ENCODE data around the gene CSTPP1. TPM values are rescaled to one million over a fixed set of nuclear protein-coding genes. Genes with fewer than 3 reads are reported as not detected.

CSTPP1 gene
- total RNA-seq, 1 donor from 2014 or later = 25.9 TPM

- DNase-seq (ENCODE audit: extremely low read depth, low read depth, low spot score) = peak; percentile 36
These were observed 216.7 kb downstream of the CSTPP1 start for GRCh38 chr11:47152953-47153950.

GRCh38 chr11:47154616-47155570 is 218.3 kb downstream of the CSTPP1 start:
- no peak for DNase-seq (ENCODE audit: extremely low read depth, low read depth, low spot score)

DNA sequence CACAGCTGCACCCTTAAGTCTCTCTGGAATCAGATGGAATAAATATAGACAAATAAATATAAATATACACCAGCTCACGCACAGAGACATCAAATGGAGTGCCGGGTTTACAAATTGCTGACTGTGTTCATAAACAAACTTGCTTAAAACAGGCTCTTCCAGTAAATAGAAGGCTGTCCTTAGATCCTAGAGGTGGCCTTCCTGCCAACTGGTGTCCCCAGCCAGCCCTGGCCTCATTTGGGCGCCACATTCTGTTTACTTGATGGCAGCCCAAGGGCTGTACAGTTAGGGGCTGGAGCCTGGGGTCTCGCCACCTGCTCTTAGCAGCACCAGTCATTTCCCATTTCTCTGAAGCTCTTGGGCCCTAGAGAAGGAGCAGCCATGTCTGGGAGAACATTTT is 219.3 kb downstream of the CSTPP1 start:
- DNase-seq (ENCODE audit: extremely low read depth, low read depth, low spot score) = no peak

DNA sequence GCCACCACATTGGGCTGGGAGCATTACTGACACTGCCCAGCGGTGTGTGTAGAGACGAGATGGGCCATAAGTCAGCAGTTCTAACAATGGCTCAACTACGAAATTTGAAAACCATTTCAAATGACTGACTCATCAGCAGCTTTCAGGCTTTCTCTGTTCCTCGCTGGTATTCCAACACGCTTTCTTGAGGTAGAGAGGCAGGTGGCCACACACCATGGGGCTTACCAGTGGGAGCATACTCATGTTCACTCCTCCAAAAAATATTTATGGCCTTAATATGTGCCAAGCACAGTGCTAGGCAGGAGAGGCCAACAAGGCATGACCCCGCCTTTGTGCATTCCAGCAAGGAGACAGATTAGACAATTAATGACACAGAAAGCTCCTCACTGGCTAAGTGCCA is 219.8 kb downstream of the CSTPP1 start:
- DNase-seq (ENCODE audit: extremely low read depth, low read depth, low spot score) = no peak

- no peak for DNase-seq (ENCODE audit: extremely low read depth, low read depth, low spot score)
These were observed 220.4 kb downstream of the CSTPP1 start for GRCh38 chr11:47156951-47157350.

DNA sequence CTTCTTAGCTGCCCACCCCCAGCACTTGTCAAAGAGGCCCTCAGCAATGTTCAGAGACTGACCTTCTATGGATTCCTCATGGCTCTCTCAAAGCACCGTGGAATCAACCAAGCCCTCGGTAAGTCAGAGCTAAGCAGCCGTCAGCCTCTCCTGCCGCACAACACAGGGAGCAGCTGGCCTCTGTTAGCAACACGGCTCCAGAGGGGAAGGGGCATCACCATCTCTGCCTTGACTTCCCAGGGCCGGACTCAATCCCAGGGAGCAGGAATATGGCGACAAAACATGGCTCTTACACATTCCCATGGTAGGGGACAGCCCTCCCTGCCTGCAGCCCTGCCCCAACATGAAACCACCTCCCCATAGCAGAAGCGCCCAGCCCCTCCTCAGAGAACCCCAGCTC is 221.2 kb downstream of the CSTPP1 start:
- DNase-seq (ENCODE audit: extremely low read depth, low read depth, low spot score) = no peak

DNA sequence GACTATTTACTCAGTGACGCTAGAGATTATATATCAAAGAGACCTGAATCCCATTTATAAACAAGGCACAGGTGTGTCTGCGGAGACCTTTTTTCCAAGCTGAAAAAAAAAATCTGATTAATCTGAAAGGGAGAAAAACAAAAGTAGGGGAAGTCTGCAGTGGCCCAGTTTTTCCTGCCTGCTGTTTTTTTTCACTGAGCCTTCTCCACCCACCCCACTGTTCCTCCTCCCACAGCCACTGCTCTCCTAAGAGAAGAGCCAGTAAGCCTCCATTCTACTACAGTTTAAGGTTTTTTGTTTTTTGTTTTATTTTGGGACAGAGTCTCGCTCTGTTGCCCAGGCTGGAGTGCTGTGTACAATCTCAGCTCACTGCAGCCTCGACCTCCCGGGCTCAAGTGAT is 221.7 kb downstream of the CSTPP1 start:
- no peak for DNase-seq (ENCODE audit: extremely low read depth, low read depth, low spot score)

- no peak for DNase-seq (ENCODE audit: extremely low read depth, low read depth, low spot score)
These were observed 224.2 kb downstream of the CSTPP1 start for GRCh38 chr11:47160753-47161133.

- no peak for DNase-seq (ENCODE audit: extremely low read depth, low read depth, low spot score)
These were observed 224.7 kb downstream of the CSTPP1 start for GRCh38 chr11:47161134-47161854.

DNA sequence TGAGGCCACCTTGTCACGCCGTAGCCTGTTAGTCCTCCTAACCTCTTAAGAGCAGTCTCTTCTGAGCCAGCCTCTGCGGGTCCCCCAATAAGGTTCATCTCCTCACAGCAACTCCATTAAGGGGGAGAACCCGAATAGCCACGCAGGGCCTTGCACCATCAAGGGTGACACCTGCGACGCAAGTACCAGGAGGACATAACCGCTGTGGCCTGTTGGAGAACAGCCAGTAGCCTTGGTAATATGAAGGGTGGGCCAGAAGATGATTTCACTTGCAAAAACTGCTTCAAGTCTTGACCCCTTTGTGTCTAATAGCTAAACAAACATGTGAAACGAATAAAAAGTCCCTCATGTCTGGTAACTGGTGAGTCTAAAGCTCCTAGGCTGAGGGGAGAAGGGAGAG is 225.3 kb downstream of the CSTPP1 start:
- no peak for DNase-seq (ENCODE audit: extremely low read depth, low read depth, low spot score)

DNA sequence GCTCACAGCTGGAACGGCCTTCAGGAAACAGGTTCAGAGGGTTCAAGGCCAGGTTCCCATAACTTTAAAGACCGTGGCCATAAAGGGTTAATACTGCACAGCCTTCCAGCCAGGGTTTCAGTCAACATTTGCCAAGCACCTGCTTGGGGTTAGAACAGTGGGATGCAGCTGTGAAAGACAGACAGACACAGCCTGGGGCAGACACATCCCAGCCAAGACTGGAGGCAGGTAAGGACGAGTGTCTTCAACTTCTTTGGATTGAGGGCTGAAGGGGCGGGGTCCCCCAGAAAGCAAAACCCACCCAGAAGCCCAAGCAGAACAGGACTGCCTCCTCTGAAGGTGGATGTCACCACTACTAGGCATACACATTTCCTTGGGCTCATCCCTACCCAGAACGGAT is 225.9 kb downstream of the CSTPP1 start:
- no peak for DNase-seq (ENCODE audit: extremely low read depth, low read depth, low spot score)

DNA sequence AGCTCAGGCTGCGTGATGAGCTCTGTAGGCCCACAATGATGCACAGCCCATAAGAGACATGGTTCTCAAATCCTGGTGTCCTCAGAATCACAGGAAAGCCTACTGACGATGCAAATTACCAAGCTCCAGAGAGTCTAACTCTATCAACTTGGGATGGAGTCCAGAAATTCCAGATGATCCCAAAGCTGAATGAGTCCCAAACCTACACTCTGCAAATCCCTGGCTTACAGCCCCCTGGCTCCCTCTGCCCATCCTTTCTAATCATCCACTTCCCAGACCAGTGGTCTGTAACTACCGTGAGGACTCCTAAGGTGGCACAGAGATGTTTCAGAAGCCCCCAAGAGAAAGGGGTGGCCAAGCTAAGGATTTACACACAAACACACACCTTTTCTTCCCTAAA is 226.6 kb downstream of the CSTPP1 start:
- DNase-seq (ENCODE audit: extremely low read depth, low read depth, low spot score) = no peak

DNA sequence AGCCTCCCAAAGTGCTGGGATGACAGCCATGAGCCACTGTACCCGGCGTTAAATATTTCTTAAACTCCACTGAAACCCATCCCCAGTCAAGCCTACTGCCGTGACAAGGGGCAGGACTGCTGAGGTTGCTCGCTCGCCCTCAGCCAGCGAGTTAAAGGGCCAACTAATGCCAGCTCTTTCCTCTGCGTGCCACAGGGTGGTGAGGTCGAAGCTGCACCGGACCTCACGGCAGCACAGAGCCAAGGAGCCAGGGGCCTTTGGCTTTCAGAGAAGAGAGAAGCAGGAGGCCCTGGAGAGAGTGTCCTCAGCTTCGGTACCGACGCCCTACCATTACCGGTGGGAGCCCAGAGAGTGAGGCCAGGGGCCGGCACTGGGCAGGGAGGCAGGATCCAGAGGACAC is 227.3 kb downstream of the CSTPP1 start:
- DNase-seq (ENCODE audit: extremely low read depth, low read depth, low spot score) = no peak

GRCh38 chr11:47164321-47164720 is 227.8 kb downstream of the CSTPP1 start:
- no peak for DNase-seq (ENCODE audit: extremely low read depth, low read depth, low spot score)

DNA sequence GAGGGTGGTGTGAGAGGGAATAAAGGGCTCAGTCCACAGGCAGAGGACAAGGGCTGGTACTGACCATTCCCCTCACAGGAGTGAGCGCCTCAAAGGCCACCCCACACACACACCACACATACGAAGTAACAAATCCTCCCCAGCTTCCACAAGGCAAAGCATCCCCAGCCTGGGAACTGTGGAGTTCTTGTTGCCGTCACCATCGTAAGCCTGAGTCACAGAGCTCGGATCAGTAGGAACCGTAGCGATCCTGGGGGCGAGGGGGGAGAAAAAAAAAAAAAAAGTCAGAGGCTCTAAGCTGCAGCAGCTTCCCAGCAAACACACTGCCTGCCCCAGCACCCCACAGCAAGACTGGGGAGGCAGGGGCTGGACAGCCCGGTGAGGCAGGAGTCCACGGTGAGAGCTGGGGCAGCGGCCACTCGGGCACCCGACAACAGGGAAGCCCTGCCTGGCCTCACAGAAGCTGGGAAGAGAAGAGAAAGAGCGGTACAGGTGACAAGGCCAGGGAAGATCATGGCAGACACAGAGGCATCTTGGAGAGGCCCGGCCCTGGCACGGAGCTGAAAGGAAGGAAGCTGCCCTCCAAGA is 228.8 kb downstream of the CSTPP1 start:
- DNase-seq (ENCODE audit: extremely low read depth, low read depth, low spot score) = no peak

GRCh38 chr11:47166368-47166767 is 229.8 kb downstream of the CSTPP1 start:
- DNase-seq (ENCODE audit: extremely low read depth, low read depth, low spot score) = no peak

GRCh38 chr11:47171061-47171838 is 234.7 kb downstream of the CSTPP1 start:
- no peak for DNase-seq (ENCODE audit: extremely low read depth, low read depth, low spot score)

DNA sequence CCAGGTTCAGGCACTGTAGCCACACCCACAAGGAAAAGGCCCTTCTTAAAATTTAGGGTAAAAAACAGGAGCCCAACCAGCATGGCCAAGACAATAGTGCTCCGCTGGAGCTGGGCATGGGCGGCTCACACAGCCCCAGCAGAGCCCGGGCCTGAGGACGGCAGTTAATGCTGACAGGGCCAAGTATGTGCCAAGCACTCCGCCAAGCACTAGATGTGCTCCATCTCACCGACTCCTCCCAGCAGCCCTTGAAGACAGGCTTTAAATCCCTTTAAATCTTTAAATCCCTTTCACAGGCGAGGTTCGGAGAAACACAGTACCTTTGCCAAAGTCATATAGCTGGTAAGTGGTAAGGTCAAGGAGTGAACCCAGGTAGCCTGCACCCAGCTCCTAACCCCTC is 235.3 kb downstream of the CSTPP1 start:
- no peak for DNase-seq (ENCODE audit: extremely low read depth, low read depth, low spot score)

DNA sequence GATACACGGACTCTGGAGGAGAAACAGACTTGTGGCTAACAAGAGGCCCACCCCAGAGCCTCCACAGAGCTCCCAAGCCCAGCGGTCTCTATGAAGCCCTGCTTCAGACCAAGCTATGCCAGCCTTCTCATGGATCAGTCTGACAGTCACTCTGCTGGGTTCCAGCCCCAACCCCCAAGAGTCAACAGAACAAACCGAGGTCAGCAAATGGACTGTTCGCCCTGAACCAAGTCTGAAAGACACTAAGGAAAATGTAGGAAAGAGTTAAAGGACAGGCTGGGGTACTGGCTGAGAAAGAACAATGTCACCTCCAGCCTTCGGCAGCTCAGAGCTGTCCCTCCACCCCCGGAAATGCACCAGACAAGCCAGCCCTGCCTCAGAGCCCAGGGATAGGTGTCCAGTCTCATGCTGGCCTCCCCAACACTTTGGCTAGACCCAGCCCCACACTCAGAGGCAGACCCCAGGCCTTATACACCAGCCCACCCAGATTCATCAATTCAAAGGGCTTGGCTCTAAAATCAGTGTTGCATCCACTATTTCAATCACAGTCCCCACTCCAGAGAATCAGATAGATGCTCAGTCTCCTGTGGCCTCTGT is 236.3 kb downstream of the CSTPP1 start:
- no peak for DNase-seq (ENCODE audit: extremely low read depth, low read depth, low spot score)

Data from glomerular endothelial cell (primary cell).